HG02852 (cell line): Measurements from ENCODE around the gene SIGLEC6.

Experiments used
- ATAC-seq: cut with Tn5 transposase; IDR thresholded peaks from one replicate; pipeline ENCODE4 v1.9.1; 2021; ENCODE audit warnings: mild to moderate bottlenecking, moderate library complexity; ENCODE audit not compliant: unreplicated experiment

Gene SIGLEC6

DNA sequence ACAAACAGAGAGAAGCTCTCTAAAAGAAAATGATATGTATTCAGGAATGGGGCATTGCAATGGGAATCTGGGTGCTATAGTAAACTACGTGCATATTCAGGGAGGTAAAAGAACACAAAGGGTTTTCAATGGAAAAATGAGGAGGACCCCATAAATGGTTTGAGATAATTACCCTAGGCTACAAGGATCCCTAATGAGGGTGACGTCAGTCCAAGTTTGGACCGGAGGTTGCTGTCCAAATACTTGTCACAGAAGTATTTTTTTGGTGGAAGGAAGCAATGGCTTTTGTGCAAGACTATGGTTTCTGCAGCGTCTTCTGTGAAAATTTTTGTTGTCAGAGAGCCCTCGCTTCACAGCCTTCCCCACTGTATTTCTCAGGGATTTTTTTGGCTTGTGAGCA lies 54.1 kb downstream of the SIGLEC6 start:
- ATAC-seq: no peak

DNA sequence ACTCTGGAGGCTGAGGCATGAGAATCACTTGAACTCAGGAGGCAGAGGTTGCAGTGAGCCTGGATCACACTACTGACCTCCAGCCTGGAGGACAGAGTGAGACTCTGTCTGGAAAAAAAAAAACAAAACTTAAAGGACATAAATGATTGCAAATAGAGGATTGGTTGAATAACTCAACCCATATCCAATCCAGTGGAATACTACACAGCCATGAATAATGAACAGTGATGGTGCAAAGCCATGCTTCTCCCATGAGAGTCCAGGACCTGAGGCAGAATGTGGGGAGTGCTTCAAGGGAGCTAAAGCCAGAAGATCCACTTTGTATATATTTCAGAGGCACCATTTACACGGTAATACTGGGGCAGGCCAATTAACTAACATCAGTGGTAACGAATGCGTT lies 55.3 kb downstream of the SIGLEC6 start:
- ATAC-seq: no peak

DNA sequence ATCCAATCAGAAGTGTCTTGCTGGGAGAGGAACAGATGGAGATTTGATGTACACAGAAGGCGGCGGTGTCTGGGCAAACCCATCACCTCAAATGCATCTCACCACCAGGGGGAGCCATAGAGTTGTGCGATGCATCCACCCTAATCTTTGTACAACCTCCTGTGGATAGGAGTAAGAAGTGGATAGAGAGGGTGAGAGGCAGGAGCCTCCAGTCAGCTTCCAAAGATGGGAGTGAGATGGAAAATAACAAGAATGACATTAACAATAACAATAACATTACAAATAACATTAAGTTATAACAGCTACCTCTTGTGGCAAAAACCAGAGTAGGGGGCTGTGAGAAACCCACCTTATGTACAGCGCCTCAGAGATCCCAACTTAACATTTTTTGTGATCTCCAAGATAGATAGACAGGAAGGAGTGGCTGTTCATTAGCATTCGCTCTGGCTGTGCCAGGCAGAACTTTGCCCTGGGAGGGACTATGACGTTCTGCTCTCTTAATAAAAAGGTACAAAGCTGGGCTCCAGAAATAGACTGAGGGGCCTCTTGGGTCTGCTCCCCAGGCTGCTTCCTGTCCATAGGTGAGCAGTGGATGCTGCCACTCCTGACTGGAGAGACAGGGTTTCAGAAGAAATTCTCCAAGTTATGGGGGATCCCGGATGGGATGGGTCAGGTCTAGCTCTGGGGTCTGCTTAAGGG lies 58.3 kb downstream of the SIGLEC6 start:
- ATAC-seq: no peak

DNA sequence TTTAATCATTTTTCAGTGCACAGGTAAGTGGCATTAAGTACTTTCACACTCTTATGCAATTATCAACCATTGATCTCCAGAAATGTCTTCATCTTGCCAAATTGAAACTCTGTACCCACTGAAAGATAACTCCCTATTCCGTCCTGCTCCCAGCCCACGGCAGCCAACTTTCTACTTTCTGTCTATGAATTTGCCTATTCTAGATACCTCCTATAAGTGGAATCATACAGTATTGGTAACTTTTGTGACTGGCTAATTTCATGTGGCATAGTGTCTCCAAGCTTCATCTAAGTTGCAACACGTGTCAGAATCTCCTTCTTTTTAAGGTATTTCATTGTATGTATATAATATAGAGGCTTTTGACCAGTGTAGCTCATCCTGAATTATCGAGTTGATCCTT lies 58.9 kb downstream of the SIGLEC6 start:
- ATAC-seq: no peak

DNA sequence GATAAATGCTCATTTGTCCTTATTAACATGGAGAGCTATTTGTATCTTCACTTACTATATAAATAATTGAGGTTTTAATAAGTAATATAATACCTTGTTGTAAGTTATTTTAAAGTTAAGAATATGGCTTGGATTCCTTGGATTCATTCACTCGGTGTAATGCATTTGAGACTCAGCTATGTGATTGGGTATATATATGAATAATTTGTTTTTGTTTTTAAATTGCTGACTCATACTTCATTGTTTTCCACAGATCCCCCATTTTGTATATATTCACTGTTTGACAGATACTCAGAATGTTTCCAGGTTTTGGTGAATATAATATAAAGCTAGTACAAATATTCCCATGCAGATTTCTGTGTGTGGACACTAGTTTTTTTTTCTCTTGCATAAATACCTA lies 59.9 kb downstream of the SIGLEC6 start:
- no peak for ATAC-seq

DNA sequence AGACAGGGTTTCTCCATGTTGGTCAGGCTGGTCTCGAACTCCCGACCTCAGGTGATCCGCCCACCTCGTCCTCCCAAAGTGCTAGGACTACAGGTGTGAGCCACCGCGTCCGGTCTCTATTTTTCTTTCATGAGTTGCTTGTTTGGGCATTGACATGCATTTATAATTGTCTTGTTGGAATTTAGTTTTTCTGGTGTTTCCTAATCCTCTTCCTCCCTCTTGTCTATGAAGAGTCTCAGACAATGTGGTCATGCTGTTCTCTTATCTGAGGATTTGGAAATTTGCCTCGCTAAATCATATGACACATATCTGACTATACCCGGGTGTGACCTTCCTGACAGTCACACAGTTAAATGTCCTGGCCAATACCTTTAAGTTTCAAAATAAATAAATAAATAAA lies 60.5 kb downstream of the SIGLEC6 start:
- no peak for ATAC-seq

DNA sequence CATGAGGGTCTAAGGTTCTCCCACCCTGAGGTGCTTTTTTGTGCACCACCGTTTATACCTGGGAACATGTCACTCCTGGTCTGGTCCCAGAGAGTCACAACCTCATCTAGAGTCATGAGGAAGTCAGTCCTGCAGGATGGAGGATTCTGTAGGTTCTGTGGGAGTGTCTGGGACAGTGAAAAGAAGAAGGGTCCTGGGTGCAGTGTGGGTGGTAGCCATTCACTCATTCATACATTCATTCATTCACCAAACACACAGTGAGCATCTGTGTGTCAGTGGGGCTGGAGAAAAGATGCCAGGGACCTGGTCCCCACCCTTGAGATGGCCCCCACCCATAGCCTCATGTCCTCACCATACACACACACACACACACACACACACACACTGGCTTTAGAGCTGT lies 61.8 kb downstream of the SIGLEC6 start:
- ATAC-seq: no peak

DNA sequence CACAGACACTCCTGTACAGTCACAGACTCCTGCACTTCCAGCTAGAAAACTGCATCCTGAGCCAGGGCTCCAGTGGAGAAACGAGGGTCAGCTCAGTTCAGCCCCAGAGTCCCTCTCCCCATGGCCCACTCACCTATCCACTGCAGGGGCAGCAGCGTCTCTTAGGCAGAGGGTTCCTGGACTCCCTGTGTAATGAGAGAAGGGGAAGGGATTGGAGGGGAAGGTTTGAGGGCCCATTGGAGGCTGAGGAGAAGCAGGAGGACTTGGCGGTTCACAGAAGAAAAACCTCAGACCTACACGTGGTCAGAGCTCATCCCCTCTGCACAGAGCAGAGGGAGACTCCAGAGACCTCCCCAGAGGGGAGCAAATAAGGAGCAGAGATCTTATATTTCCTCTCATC lies 62.3 kb downstream of the SIGLEC6 start:
- ATAC-seq: no peak

DNA sequence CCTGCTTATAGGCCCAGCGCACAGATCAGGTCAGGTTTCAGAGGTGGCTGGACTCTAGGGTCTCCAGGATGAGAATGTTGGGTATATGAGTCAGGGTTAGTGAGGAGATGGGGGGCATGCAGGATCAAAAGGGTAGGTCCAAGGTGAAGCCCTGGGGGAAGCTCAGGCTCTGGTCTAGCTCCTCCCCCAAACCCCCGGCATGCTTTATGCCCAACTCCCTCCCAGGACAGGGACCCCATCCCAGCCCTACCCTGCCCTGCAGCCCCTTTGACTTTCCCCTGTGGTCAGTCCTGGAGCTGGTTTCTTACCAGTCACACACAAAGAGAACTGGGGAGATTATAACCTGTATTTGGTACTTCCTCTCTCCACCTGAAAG lies 62.9 kb downstream of the SIGLEC6 start:
- ATAC-seq: no peak

DNA sequence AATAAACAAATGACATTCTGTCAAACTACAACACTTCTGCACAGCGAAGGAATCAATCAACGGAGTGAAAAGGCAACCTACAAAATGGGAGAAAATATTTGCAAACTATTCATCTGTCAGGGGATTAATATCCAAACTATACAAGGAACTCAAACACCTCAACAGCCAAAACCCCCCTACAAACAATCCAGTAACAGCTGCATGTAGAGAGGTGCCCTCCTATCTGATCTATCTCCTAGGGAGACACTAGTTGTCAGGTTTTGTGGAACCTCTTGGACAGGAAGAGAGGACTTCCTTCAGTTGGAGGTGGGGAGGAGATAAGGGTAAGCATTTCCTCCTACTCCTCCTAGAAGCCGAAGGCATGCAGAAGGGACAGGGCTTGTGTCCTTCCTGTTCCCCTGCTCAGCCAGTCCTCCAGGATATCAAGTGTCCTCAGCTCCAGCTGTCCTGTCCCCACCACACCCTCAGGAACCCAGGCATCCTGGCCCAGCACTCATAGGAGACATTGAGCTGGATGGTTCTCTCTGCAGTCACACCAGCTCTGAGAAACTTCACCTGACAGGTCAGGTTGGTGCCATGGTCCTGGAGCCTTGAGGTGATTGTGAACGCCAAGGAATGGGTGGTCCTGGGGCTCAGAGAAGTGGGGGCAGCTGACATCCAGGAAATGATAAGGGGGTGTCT lies 63.5 kb downstream of the SIGLEC6 start:
- ATAC-seq: no peak
